Vagina (tissue), 2 donors: ENCODE data around the gene FBLN1.
A peak's percentile ranks its signal among the peaks of the same experiment; 100 is the strongest.

ENCODE experiments used
- POLR2A ChIP-seq, 2 donors: fragments of 450-650 bp; IDR thresholded peaks; one replicate each; pipeline ENCODE4 v1.6.1; 2017; ENCODE audit warnings: antibody characterized with exemption in 2 of 2, mild to moderate bottlenecking in 2 of 2, moderate library complexity in 2 of 2
- POLR2AphosphoS5 ChIP-seq, 2 donors: sonication (generic); formaldehyde crosslinking; IDR thresholded peaks; one replicate each; pipeline ENCODE4 v1.9.0; 2017; ENCODE audit warnings: antibody characterized with exemption in 2 of 2, mild to moderate bottlenecking in 2 of 2, low read depth in 1 of 2; ENCODE audit not compliant: insufficient read depth in 1 of 2
- TF ChIP-seq, protein P1 (sequence below), 3 experiments: fragments of 450-650 bp in 2 of 3; fragments of 200-600 bp in 1 of 3; sonication (generic) in 1 of 3; IDR thresholded peaks; one replicate each; pipeline ENCODE4 v1.5.1; 2017 to 2019; ENCODE audit warnings: antibody characterized with exemption in 3 of 3, mild to moderate bottlenecking in 2 of 3, moderate library complexity in 2 of 3

DNA sequence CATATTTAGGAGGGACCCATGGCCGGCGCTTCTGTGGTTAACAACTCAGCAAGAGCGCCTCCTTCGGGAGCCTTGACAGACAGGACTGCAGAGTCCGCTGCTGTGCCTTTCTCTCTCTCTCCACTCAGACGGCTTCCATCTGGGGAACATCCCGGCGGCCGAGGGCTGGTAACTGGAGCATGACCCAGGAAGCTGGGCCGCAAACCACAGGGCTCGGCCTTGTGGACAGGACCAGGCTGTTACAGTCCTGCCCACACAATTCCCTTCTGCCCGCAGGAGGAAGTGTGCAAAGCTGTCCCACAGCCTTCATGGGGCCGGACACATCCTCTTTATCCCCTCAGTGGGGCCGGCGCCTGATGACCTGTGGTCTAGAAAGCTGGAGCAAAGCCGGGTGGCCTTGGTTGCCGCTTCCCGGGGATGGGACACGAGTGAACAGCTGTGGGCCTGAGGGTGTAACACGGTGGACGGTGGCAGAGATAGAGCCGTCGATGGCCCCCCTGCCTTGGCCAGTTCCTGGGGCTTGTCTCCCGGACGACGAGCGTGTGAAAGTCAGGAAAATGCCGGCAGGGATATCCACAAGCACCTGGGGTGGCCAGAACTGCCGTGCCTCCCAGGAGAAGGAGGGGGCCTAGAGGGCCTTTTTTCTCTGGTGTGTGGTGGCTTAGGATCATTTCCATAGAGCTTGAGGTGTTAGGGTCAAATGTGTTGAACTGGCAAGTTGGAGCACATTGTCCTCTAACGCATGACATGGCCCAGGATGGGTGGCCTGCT, 50.1 kb downstream of the FBLN1 start:
- TF ChIP-seq, protein P1, sequence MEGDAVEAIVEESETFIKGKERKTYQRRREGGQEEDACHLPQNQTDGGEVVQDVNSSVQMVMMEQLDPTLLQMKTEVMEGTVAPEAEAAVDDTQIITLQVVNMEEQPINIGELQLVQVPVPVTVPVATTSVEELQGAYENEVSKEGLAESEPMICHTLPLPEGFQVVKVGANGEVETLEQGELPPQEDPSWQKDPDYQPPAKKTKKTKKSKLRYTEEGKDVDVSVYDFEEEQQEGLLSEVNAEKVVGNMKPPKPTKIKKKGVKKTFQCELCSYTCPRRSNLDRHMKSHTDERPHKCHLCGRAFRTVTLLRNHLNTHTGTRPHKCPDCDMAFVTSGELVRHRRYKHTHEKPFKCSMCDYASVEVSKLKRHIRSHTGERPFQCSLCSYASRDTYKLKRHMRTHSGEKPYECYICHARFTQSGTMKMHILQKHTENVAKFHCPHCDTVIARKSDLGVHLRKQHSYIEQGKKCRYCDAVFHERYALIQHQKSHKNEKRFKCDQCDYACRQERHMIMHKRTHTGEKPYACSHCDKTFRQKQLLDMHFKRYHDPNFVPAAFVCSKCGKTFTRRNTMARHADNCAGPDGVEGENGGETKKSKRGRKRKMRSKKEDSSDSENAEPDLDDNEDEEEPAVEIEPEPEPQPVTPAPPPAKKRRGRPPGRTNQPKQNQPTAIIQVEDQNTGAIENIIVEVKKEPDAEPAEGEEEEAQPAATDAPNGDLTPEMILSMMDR (IDR thresholded peaks at IDR 0.05): no peak
- TF ChIP-seq POLR2A (IDR thresholded peaks at IDR 0.05) (no peak), POLR2AphosphoS5 (IDR thresholded peaks at IDR 0.05; ENCODE audit: insufficient read depth in 1 of 2, low read depth in 1 of 2) (peak in 1 of 2 donors; percentile 52)
